ENCODE data around the gene RIMBP2.

Gene RIMBP2

DNA sequence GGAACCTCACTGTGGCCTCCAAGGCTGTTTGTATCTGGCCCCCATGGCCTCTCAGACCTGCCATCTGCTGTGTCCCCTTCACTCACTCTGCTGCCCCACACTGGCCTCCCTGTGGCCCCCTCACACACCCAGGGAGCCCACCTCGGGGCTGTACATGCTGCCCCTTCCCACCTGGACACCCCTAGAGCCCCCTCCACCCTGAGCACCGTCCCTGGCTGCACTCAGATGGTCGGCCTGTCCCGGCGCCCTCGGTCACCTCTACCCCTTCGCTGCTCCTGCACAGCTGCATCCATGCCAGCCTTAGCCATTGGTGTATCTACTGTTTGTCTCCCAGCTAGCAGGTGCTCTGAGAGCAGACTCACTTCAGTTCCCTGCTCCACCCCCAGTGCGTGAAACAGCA, 144.4 kb downstream of the RIMBP2 start:
- DNase-seq (ENCODE audit: low read depth) = no peak

DNA sequence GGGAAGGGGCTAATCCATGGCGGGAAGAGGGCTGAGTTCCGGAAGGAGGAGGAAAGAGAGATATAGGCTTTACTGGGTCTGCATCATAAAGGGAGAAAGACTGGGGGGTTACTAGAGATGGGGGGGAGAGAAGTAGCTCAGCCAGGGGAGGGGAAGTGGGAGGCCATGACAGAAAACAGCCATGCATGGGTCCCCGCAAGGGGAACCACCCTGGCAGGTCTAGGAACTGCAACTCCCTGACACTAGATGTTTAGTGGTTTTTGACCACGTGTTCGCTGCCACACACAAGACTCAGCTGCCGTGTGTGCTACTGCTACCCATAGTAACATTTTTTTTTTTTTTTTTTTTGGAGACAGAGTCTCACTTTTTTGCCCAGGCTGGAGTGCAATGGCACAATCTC, 145.0 kb downstream of the RIMBP2 start:
- no peak for DNase-seq (ENCODE audit: low read depth)

DNA sequence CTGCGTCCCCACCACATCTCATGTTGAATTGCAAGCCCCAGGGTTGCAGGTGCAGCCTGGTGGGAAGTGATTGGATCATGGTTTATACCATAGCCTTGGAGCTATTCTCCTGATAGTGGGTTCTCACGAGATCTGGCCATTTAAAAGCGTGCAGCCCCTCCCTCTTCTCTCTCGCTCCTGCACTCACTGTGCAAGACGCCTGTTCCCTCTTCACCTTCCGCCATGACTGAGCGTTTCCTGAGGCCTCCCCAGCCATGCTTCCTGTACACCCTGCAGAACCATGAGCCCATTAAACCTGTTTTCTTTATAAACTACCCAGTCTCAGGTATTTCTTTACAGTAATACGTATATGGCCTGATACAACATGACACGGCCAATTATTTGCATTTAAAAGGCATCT, 146.6 kb downstream of the RIMBP2 start:
- DNase-seq (ENCODE audit: low read depth) = no peak

DNA sequence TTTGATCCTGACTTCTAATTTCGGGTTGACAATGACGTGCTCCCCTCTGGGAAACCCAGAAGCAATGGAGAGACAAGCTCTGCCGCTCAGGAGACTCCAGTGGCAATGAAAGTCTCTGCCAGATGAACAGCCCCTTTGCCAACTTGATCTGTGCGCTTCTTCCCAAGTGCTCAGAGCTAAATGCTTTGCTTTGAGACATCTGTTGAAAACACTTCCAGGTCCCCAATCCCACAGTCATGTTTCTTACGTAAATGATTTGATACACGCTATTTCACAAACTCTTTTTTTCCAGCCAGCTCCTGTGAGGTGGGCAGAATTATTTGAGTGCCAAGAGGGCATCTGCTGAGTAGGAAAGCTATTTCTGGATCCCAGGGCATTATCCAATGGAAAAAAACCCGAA, 147.6 kb downstream of the RIMBP2 start:
- no peak for DNase-seq (ENCODE audit: low read depth)

DNA sequence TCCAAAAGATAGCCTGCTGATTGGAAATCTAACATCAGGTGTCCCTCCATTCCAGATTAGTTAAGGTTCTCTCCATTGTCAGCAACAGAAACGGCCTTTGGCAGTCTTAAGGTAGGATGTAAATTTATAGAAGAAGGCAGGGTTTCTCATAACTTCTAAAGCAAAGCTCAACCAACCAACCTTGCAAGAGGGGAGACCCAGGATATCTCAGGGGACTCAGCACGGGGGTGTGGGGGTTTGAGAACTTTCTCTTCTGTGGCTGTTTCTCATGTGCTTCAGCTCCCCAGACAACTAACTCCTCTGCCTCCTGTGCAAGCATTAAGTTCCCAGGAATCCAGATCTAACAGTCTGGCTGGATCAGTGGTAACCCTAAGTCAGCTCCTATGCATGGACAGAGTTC, 148.1 kb downstream of the RIMBP2 start:
- no peak for DNase-seq (ENCODE audit: low read depth)

DNA sequence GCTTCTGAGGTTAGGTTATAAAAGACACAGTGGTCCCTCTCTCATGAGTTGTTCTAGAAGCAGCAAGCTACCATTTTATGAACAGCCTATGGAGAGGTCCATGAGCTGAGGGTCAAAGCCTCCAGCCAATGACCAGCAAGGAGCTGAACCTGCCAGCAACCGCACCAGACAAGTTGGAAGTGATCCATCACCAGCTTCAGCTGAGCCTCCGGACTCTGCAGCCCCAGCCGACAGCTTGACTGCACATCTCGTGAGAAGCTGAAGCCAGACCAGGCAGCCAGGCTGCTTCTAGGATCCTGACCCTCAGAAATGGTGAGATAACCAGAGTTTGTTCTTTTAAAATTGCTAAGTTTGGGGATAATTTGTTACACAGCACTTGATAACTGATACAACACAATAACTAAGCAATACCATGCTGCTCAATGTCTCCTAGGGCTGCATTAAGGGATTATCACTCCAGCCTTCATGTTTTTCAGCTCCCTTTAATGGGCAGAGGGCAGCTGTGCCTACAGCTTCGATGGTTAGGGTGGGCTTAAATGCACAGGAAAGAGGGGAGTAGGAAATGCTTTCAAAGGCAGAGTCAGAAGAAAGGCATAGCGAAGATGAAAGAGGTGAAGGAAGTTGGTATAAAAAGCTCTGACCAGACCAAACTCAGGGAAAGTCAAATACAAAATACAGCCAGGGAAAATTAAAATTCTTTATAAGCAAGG, 149.5 kb downstream of the RIMBP2 start:
- DNase-seq (ENCODE audit: low read depth) = no peak

DNA sequence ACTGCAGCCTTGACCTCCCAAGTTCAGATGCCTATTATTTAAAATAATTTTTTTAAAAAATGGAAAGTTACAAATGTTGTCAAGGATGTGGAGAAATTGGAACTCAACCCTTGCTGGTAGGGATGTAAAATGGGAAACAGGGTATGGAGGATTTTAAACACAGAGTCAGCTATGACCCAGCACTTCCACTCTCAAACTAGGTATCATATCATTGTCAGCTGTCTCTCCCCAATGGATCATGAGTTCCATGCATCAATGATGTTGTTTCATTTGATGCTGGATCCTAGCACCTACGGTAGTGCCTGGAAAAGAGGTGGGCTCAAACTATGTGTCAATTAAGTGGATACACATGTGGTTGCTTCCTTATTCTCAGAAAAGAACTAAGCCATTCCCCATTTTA, 150.9 kb downstream of the RIMBP2 start:
- no peak for DNase-seq (ENCODE audit: low read depth)

DNA sequence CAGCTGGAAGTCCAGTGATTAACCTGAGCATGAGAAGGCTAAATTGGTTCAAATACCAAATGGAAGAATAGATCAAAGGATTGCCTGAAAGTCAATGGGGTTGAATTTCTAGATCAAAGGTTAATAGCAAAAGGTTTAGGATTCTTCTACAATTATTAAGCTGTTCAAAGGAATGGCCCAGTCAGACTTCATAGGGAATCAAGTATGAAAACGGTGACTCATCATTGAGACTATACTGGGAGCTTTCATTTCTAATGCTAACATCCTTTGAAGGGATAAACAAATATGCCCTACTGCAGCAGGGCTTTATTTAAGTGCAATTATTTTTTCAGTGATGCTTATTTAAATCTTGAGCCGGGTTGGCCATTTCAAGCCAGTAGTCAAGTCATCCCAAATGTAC, 152.8 kb downstream of the RIMBP2 start:
- DNase-seq (ENCODE audit: low read depth) = no peak

DNA sequence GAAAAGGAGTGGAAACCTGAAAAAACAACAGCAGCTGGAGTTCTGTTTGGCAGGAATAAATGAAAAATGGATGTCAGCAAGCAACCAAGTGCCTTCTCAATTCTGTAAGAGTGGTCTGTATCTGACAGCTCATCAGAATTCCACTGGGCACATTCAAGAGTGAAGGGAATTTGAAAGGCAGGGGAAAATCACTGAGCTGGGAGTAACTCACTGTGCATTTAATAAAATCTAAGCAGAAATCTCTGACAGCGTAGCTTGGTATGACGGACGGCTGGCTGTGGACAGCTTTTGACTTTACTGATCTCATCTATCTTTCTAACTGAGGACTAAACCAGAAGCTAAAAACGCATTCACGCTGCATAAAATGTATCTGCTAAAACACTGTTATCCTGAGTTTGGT, 153.4 kb downstream of the RIMBP2 start:
- DNase-seq (ENCODE audit: low read depth) = no peak

DNA sequence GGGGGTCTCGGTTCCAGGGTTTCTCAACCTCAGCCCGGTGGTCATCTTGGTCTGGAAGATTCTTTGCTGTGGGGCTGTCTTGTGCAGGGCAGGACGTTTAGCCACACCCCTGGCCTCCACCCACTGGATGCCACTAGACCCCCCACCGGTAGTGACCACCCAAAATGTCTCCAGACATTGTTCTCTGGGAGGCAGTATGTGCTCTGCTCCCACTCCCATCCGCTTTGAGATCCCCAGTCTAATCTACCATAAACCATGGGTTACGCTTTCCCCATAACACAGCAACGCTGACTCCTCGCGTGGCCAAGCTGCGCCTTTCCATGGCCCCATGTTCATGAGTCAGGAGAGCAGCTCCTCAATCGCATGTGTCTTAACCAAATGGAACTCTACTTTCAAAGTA, 155.8 kb downstream of the RIMBP2 start:
- no peak for DNase-seq (ENCODE audit: low read depth)

DNA sequence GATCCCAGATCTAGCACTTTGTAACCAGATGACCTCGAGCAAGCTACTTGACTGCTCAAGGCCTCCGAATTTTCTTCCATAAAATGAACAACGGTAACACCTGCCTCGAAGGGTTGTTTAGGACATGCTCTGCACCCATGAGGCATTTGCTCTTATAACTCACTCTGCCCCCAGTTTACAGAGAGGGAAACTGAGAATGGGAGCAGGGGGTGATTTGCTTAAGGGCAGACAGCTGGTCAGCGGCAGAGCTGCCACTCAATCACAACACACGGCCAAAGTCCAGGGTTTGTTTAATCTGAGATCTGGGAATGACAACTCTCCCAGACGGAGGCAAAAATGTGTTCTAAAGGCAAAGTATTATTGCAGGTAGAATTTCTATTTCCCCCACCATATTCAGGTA, 156.3 kb downstream of the RIMBP2 start:
- DNase-seq (ENCODE audit: low read depth) = no peak

DNA sequence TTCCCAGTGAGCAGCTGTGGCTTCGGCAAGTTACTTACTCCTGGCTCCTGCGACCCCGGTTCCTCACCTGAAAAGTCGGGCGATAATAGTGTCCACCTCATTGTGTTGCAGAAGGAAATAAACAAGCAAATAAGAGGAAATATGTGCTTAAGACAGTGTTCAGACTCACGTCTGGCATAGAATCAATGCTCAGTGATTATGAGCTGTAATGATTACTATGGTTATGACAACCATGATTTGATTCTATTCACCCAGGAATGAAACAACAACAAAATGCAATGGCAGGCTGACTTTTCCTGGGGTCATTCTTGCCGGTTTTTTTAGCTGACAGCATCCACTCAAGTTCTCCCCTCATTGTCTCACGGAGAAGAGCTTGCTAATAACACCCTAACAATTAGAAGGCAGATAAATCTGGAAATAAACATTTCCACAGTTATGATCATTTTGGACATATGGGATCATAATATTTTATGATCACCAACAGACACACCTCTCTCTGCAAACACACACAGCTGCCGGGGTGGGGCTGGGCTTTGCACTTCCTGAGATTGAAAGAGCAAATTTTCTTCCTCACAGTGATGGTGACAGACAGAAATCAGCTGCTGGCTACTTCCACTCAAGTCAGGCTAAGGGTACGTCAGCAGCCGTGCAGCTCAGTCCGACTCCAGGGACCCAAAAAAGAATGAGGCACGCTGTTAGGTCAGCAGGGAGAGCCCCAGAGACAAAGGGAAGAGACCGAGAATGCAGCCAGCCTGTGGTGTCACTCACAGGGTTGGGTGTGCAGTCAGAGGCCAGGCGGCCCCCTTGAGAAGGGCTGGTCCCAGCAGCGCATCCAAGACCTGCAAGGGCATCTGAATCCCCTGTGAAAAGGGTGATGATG, 158.0 kb downstream of the RIMBP2 start:
- no peak for DNase-seq (ENCODE audit: low read depth)

DNA sequence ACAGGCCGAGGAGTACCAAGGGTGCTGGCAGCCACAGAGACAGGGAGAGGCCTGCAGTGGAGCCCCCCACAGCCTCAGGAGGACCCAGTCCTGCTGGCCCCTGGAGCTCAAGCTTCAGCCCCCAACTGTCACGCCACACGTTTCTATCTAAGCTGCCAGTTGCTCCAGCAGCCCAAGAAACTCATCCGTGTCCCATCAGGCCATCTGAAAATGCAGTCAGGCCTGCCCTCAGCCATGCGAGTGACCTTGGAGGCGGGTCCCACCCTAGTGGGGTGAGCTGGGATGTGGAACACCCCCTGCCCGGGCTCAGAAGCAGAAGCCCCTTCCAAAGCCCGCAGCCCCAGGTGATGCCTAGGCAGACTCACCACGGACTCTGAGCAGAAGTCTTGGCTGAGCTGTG, 158.9 kb downstream of the RIMBP2 start:
- no peak for DNase-seq (ENCODE audit: low read depth)

DNA sequence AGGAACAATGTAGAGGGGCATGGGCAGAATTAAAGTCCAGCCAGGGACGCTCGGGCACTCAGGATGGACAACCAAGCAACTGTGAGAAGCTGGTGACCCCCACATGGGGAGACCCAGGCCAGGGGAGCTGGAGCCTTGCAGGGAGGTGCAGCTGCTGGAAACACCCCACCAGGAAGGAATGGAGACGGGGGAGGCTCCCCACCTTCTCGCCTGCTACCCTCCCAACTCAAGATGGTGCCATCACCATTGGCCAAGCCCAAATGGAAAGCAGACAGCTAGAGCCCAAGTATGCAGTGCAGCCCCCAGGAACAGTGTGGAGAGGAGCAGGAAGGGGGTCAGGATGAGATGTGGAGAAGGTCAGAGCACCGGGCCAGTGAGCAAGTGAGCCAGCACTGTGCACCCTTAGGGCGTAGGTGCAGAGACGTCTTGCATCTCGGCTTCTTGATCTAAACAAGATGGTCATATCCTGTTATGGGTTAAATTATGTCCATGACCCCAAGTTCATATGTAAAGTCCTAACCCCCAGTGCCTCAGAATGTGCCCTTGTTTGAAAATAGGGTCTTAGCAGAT, 159.5 kb downstream of the RIMBP2 start:
- DNase-seq (ENCODE audit: low read depth) = no peak

DNA sequence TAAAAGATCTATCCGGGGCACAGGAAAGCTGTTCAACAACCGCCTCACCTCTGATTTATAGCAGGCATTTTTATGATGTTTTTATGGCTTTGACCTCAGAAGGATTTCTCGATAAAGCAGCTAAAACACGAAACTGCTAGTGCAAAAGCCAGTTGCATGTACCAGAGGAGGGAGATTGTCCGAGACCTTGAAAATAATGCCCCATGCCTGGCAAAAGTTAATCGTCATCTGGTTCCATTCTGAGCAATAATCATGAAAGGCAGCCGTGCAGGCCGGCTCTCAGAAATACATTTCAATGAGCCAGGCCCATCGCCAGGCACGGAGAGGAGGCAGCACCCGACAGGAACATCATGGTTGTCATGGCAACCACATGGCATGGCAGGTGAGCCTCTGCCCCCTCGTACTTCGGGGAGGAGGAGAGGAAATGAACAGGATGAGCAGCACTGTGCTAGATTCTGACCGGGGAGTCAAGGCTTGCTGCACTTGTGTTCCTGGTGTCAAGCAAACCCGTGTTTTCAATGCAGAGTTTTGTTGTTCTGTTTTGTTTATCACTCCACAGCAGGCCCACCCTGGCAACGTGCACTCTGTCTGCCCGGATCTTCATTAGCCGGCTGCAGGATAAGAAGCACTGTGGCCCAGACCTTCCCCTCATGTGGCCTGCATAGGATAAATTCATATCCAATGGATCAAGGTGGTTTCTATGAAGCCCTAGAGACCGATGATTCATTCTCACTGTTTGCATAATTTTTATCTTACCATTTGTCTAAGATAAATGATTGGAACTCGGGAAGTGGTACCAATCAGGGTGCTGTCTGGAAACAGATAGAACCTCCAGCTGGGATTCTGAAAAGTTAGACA, 160.2 kb downstream of the RIMBP2 start:
- no peak for DNase-seq (ENCODE audit: low read depth)

DNA sequence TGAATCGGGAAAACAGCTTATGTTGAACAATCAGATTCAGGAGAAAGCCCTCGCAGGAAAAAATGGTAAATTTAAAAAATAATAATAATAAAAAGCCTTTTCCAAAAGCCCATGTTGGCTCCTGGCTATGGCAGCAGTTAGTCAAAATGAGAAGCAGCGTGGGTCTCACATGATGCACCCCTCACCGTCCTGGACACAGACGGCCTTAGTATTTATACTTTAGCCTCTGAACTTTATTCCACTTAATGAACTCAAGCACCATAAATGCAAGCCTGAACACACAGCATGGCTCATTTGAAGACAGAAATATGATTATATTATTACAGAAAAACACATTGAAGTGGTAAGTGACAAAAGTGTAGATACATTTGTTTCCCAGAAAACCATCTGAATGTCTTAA, 160.9 kb downstream of the RIMBP2 start:
- no peak for DNase-seq (ENCODE audit: low read depth)

DNA sequence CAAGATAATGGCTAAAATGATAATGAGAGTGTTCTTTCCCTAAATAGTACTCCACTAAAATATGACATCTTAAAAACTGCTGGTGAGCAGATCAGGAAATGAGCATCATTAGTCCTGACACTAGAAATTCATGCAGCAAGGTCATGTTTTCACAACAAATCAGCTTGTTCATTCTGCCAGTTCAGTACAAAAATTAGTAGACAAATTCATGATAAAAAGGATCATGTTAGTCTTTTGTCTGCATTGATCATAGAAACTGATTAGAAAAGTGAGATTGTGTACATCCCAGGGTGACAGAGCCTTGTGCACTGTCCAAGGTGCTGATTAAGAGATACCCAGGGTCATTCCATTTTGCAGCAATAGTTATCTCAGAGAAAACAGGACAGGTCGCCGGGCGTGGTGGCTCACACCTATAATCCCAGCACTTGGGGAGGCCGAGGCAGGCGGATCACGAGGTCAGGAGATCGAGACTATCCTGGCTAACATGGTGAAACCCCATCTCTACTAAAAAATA, 163.6 kb downstream of the RIMBP2 start:
- no peak for DNase-seq (ENCODE audit: low read depth)

DNA sequence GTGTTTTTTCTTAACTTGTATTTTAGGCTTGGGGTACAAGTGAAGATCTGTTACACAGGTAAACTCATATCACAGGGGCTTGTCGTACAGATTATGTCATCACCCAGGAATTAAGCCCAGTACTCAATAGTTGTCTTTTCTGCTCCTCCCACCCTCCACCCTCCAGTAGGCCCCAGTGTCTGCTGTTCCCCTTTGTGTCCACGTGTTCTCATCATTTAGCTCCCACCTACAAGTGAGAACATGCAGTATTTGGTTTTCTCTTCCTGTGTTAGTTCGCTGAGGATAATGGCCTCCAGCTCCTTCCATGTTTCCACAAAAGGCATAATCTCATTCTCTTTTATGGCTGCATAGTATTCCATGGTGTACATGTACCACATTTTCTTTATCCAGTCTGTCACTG, 166.7 kb downstream of the RIMBP2 start:
- DNase-seq (ENCODE audit: low read depth) = no peak

DNA sequence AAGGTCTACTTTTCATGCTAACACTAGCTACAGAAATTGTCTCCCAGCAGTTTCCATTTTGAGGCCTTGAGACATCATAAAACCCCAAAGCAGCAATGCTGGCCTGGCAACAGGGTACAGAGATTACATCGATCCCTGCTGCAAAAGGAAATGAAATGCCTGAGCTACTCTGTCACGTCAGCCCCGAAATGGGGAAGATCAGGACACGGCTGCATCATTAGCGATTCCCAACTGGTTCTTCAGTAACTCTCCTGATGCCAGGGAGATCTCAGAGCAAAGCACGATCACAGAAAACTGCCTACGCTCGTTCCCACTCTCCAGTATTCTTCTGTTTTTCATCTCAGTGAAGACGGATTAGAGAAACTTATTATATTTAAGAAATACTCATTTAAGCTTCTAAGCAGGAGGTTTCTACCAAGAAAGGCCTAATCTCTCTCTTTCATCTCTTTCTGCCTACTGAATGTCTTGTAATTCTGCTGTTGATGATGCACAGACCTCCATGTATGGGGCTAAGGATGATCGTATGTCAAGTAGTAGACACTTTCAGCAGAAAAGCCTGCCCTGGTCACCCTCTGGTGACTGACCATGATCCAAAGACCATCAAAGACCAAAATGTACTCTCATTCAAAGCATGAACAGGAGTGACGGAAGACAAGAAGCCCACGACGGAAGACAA, 168.5 kb downstream of the RIMBP2 start:
- no peak for DNase-seq (ENCODE audit: low read depth)

DNA sequence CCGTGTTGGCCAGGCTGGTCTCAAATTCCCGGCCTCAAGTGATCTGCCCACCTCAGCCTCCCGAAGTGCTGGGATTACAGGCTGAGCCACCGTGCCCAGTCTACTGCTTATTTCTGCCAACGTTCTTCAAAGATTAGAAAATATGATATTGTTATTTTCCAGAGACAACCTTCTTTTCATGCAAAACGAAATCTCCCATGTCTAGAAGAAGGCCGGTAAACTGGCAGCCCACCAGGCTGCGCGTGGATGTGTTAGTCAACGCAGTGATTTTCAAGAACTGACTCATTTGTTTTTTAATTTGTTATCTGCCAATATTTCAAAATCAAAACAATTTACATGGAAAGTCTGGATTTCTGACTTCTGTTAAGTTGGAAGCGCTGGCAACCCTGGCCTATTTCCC, 169.6 kb downstream of the RIMBP2 start:
- no peak for DNase-seq (ENCODE audit: low read depth)

DNA sequence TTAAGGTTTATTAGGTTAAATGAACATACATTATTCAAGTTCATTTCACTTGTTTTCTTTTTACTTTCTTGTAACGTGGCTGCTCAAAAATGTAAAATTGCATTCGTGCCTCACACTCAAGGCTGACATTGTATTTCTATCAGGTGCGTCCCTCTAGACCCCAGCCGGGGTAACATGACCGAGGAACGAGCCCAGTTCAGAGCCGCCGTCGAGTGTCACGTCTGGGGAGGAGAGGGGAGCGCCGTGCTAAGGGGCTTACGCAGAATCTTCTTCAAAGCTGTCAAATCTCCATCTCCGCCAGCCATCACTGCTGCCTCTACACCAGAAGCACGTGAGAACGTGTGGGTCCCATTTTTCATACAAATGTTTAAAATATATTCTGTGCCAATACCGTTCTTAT, 170.6 kb downstream of the RIMBP2 start:
- DNase-seq (ENCODE audit: low read depth) = no peak

DNA sequence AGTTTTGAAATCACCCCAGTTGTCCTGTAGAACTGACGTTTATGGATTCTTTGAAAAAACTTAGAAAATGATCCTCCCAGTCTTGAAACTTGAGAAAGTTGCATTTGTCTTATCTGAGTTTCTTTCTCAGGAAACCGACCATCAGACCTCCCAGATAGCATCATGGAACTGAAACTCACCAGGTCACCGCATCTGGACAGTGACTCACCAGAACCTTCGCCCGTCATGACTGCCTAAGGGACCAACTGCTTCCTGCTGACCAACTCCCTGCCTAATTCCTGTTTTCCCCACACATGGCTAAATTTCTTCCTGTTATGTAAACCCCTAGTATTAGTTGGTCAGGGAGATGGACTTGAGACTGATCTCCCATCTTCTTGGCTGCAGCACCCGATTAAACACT, 175.7 kb downstream of the RIMBP2 start:
- no peak for DNase-seq (ENCODE audit: low read depth)
